HG03039 (cell line): ENCODE data around the gene EIF5AL1.
"Not testable (repeated sequence)": the region's sequence is repeated elsewhere in the genome, so short reads cannot be mapped to it uniquely, and the experiment has no call there.

Source experiments
- ATAC-seq: cut with Tn5 transposase; IDR thresholded peaks from one replicate; pipeline ENCODE4 v1.9.1; 2021; ENCODE audit warnings: mild to moderate bottlenecking, moderate library complexity; ENCODE audit not compliant: unreplicated experiment

EIF5AL1 gene

GRCh38 chr10:79555354-79556309, 43.3 kb downstream of the EIF5AL1 start:
- ATAC-seq, result no peak

- ATAC-seq, result not testable (repeated sequence)
Observed at GRCh38 chr10:79556961-79557360, 44.6 kb downstream of the EIF5AL1 start.

GRCh38 chr10:79559726-79560125, 47.4 kb downstream of the EIF5AL1 start:
- no peak for ATAC-seq

GRCh38 chr10:79560160-79560709, 47.9 kb downstream of the EIF5AL1 start, which contains the start of gene SFTPA2:
SFTPA2 (minus strand) TSS chr10:79560407; CDS start chr10:79559483, 924 bp downstream.
- no peak for ATAC-seq

GRCh38 chr10:79561257-79561656, 48.9 kb downstream of the EIF5AL1 start:
- no peak for ATAC-seq

GRCh38 chr10:79562135-79562756, 49.9 kb downstream of the EIF5AL1 start:
- peak; percentile 51 for ATAC-seq

- no peak for ATAC-seq
Observed at GRCh38 chr10:79563426-79563825, 51.1 kb downstream of the EIF5AL1 start.
